NK-92 (cell line): ENCODE data around the gene KCNG1.
A peak's percentile ranks its signal among the peaks of the same experiment; 100 is the strongest.
"Not testable (repeated sequence)": the region's sequence is repeated elsewhere in the genome, so short reads cannot be mapped to it uniquely, and the experiment has no call there.

Experiments
- DNase-seq: peaks from one replicate; lab custom pipeline; 2025; ENCODE audit not compliant: unreplicated experiment; lab: John Stamatoyannopoulos, UW

The KCNG1 gene

GRCh38 chr20:50992336-50992732 is 30.6 kb downstream of the KCNG1 start:
- no peak for DNase-seq

GRCh38 chr20:50991076-50991475 is 31.8 kb downstream of the KCNG1 start:
- no peak for DNase-seq

DNA sequence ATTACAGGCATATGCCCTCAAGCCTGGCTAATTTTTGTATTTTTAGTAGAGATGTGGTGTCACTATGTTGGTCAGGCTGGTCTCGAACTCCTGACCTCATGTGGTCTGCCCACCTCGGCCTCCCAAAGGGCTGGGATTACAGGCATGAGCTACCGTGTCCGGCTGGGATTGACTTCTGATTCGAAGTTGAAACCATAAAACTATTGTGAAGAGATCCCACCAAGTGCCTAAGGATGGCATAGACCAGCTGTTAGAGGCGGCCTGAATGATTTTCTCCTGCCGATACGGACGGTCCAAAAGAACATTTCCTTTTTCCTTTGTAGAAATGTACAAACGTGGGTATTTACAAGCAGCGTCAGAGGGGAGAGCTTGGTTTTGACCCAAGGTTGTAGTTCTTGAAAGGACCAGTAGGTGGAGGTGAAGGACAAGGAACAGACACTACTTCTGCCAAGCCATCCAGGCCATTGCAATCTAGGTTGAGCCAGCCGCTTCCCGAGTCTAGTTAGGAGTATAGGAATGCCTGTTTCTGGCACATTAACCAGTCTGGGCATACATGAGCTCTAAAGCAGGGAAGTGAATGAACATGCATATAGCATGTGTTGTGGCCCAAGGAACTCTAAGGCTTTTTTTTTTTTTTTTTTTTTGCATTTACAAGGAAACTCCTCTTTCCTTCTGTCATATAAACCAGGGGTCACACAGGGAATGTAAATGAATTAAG is 35.3 kb downstream of the KCNG1 start:
- no peak for DNase-seq

- no peak for DNase-seq
These were observed 39.6 kb downstream of the KCNG1 start for GRCh38 chr20:50983321-50983720.

GRCh38 chr20:50982363-50982762 is 40.5 kb downstream of the KCNG1 start:
- DNase-seq: no peak

- DNase-seq: no peak
These were observed 41.2 kb downstream of the KCNG1 start for GRCh38 chr20:50981714-50982048.

GRCh38 chr20:50980851-50981713 is 41.8 kb downstream of the KCNG1 start:
- no peak for DNase-seq

- no peak for DNase-seq
These were observed 42.7 kb downstream of the KCNG1 start for GRCh38 chr20:50980071-50980681.

GRCh38 chr20:50978533-50978932 is 44.4 kb downstream of the KCNG1 start:
- DNase-seq: not testable (repeated sequence)

- no peak for DNase-seq
These were observed 45.6 kb downstream of the KCNG1 start for GRCh38 chr20:50977066-50978021.

- no peak for DNase-seq
These were observed 47.1 kb downstream of the KCNG1 start for GRCh38 chr20:50975701-50976330.

DNA sequence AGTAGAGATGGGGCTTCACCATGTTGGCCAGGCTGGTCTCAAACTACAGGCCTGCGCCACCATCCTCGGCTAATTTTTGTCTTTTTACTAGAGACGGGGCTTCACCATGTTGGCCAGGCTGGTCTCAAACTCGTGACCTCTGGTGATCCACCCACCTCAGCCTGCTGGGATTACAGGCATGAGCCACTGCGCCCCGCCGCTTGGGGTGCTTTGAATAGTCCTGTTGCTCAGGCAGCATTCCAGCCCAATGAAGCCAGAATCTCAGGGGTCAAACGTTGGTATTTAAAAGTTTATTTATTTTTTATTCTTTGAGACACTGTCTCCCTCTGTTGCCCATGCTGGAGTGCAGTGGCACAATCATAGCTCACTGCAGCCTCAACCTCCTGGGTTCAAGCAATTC is 53.0 kb downstream of the KCNG1 start:
- no peak for DNase-seq

- no peak for DNase-seq
These were observed 53.5 kb downstream of the KCNG1 start for GRCh38 chr20:50969435-50969834.

DNA sequence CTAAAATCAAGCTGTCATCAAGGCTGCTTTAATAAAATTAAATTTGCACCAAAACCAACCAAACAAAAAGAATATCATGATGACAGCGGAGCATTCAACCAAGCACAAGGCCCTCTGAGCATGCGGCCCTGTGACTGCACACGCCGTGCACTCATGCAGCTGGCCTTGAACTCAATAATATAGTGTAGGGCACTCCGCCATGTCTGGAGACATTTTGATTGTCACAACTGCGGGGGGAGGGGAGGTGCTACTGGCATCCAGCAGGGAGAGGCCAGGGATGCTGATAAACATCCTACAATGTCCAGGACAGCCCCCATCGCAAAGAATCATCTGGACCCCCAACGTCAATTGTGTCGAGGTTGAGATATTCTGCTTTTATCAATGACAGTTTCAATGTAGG is 54.6 kb downstream of the KCNG1 start:
- no peak for DNase-seq

- DNase-seq: no peak
These were observed 55.3 kb downstream of the KCNG1 start for GRCh38 chr20:50967586-50967985.

DNA sequence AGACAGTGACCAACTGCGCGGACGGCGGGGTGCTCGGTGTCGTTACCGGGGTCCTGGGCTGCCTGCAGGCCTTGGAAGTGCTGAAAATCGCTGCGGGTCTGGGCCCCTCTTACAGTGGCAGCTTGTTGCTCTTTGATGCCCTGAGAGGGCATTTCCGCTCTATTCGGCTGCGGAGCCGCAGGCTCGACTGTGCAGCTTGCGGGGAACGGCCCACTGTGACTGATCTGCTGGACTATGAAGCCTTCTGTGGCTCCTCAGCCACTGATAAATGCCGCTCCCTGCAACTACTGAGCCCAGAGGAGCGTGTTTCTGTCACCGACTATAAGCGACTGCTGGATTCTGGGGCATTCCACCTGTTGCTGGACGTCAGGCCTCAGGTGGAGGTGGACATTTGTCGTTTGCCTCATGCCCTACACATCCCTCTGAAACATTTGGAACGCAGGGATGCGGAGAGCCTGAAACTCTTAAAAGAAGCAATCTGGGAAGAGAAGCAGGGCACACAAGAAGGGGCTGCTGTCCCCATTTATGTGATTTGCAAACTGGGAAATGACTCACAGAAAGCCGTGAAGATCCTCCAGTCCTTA is 63.3 kb downstream of the KCNG1 start:
- no peak for DNase-seq

DNA sequence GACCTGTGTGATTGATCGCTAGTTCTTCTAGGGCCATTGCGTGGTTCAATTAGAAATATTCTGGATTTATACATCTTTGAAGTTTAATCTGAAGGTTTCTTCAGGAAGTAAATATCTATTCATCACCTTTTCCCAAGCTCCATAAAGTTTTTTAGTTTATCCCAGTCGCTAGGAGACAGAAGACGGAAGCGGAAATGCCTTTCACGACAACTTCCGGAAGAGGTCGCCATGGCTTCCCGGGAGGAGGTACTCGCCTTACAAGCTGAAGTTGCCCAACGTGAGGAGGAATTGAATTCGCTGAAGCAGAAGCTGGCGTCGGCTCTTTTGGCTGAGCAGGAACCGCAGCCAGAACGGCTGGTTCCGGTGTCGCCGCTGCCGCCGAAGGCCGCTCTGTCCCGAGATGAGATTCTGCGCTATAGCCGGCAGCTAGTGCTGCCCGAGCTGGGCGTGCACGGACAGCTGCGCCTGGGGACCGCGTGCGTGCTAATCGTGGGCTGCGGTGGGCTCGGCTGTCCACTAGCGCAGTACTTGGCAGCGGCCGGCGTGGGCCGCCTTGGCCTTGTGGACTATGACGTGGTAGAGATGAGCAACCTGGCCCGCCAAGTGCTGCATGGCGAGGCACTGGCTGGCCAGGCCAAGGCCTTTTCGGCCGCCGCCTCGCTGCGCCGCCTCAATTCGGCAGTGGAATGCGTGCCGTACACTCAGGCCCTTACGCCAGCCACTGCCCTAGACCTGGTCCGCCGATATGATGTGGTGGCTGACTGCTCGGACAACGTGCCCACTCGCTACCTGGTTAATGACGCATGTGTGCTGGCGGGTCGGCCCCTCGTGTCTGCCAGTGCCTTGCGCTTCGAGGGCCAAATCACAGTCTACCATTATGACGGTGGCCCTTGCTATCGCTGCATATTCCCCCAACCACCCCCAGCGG is 64.0 kb downstream of the KCNG1 start, which contains the start of gene MOCS3:
Gene MOCS3 (plus strand): TSS at position 204 of the 928 bp plus-strand sequence. CDS start 25 bp downstream, at position 229.
- peak; percentile 38 for DNase-seq

DNA sequence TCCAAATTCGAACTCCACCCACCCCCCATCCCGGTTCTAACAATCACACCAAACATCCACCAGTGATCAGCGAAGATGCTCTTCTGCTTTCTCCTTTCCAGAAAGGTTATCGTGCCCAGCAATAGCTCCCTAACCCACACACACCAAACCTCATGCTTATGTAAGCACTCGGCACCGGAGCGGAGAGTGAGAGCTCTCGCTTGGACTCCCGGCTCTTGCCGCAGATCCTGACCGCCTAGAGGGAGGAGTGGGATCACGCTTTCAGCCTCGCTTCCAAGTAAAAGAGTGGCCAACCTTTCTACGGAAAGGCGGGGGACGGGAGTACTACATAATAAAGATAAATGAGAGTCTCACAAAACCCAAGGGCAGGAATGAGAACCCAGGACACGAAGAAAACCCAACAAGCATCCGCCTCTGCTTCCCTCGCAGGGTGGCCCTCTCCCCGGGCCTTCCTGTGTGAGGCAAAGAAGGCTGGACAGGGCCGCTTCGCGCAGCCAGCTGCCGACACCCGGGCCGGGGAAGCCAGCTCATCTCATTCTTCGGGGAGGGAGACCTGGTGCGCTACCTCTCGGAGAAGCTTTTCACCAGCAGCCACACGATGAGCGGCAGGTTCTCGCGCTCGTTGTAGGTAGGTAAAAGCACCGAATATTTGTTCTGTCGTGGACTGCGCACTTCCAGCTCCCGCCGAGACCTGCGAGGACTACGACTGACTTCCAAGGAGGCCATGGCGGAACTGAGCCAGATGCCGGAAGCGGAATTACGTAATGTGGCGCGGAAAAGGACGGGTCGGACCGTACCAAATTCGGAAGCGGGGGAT is 64.9 kb downstream of the KCNG1 start, which contains the start of gene DPM1:
Gene DPM1 (minus strand): TSS at position 735 of the 817 bp plus-strand sequence. CDS start 9 bp downstream, at position 726.
- peak; percentile 38 for DNase-seq
